ENCODE measurements around the gene SERPINB1. TPM values are rescaled to one million over a fixed set of nuclear protein-coding genes. Genes with fewer than 3 reads are reported as not detected.

The SERPINB1 gene
- total and polyA plus RNA-seq, 2 donors (not counting 3 experiments of a cell fraction or from before 2014, with no cell fraction given) = 6.7 to 24.0 TPM

- no peaks in the 10 kb centered on the region for H4K20me1 ChIP-seq (replicated peaks; ENCODE audit: control insufficient read depth, extremely low read depth, insufficient read depth, low read length)
- H3K4me2 ChIP-seq (ENCODE audit: insufficient read depth, low read length) = peak overlapping the region; percentile 57
- TF ChIP-seq FOS (IDR thresholded peaks at IDR 0.05; ENCODE audit: borderline replicate concordance, insufficient read depth, low read length) = no peak
- TF ChIP-seq CTCF (IDR thresholded peaks at IDR 0.05; ENCODE audit: extremely low read depth in 1 of 2, insufficient read depth in 1 of 2, low read depth in 1 of 2, low read length in 2 of 2) = no peak
- TF ChIP-seq GATA2 (IDR thresholded peaks at IDR 0.05; ENCODE audit: insufficient read depth, insufficient read length, low read depth, low read length) = no peak
- no peak for TF ChIP-seq EZH2 (IDR thresholded peaks at IDR 0.05; ENCODE audit: borderline replicate concordance, low read depth, low read length, severe bottlenecking)
- no peak for TF ChIP-seq POLR2A (IDR thresholded peaks at IDR 0.05; ENCODE audit: low read depth, low read length)
- TF ChIP-seq JUN (IDR thresholded peaks at IDR 0.05; ENCODE audit: borderline replicate concordance, insufficient read depth, insufficient read length, low read depth) = no peak
- no peak for TF ChIP-seq MYC (IDR thresholded peaks at IDR 0.05; ENCODE audit: low read depth, low read length)
- TF ChIP-seq POLR2AphosphoS5 (IDR thresholded peaks at IDR 0.05; ENCODE audit: insufficient read depth, low read depth, low read length) = no peak
- TF ChIP-seq MAX (IDR thresholded peaks at IDR 0.05; ENCODE audit: insufficient read depth, insufficient read length) = no peak
- no peak overlapping the region for H2AFZ ChIP-seq (ENCODE audit: low read depth, low read length)
- BruUV-seq (replicated peaks) = no TSS peak
- H3K79me2 ChIP-seq (ENCODE audit: control insufficient read depth, insufficient read depth, low read length) = no peaks in the 10 kb centered on the region
- ChIA-PET POLR2A (no interaction called here), CTCF (interaction anchor here (1.2 to 11.2 kb wide), 4 partner anchors 9 to 95 kb away, joined by 3 to 262 read pairs (median 6); no protein-coding TSS in a partner anchor)
- dilution Hi-C loops (cut with MboI; ENCODE audit: extremely low pct_ligation_motif_present, low sequenced_read_pairs) (no loop called here), intact Hi-C loops (cut with micrococcal nuclease) (no loop called here)
- H3K36me3 ChIP-seq (ENCODE audit: control insufficient read depth in 2 of 2, extremely low read depth in 1 of 2, insufficient read depth in 2 of 2, low read length in 2 of 2) = peaks cover 6% of the 10 kb centered on the region in 2 experiments
- H3K27me3 ChIP-seq (ENCODE audit: control insufficient read depth in 2 of 2, insufficient read depth in 2 of 2, low read length in 2 of 2) = no peaks in the 10 kb centered on the region
- FAIRE-seq (no peak), DNase-seq (ENCODE audit: low read depth, low spot score) (no peak)
- H3K9me1 ChIP-seq (replicated peaks; ENCODE audit: control insufficient read depth, extremely low read depth, insufficient read depth, low read length) = no peaks in the 10 kb centered on the region
- no peak overlapping the region for H3K9ac ChIP-seq (replicated peaks; ENCODE audit: extremely low read depth, insufficient read depth, low read length)
- H3K4me1 ChIP-seq (ENCODE audit: control insufficient read depth, extremely low read depth, insufficient read depth, low read length) = peaks cover 35% of the 10 kb centered on the region
- H3K4me3 ChIP-seq (replicated peaks in 1 of 3; ENCODE audit: insufficient read depth in 1 of 3, low read depth in 1 of 3, low read length in 3 of 3) = no peak overlapping the region
- no peak overlapping the region for H3K27ac ChIP-seq (ENCODE audit: insufficient read depth, low read depth, low read length)
- no peaks in the 10 kb centered on the region for H3K9me3 ChIP-seq (replicated peaks; ENCODE audit: control insufficient read depth, insufficient read depth, low read length)
These were observed 3.4 kb downstream of the SERPINB1 start for GRCh38 chr6:2838251-2838650.

Measured in endothelial cell of umbilical vein (primary cell).